ENCODE data around the gene PPFIA4.

The PPFIA4 gene

DNA sequence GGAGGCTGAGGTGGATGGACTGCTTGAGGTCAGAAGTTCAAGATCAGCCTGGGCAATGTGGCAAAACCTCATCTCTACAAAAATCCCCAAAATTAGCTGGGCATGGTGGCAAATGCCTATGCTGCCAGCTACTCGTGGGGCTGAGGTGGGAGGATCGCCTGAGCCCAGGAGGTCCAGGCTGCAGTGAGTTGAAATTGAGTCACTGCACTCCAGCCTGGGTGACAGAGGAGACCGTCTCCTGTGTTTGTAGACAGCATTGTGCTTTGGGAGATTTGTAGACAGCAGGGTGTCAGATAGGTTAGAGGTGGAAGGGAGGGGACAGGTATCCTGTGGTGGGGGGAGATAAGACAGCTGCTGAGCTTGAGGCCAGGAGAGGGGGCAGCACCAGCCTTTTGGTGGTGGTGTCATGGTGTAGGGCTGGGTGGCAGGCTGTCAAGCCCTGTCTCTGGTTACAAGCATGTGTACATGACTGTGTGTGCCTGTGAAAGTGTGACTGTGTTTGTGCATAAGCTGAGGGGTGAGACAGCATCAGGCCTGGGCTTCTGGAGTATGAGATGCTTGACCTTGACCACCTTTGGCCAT, 15.2 kb downstream of the PPFIA4 start:
- no peak for DNase-seq

DNA sequence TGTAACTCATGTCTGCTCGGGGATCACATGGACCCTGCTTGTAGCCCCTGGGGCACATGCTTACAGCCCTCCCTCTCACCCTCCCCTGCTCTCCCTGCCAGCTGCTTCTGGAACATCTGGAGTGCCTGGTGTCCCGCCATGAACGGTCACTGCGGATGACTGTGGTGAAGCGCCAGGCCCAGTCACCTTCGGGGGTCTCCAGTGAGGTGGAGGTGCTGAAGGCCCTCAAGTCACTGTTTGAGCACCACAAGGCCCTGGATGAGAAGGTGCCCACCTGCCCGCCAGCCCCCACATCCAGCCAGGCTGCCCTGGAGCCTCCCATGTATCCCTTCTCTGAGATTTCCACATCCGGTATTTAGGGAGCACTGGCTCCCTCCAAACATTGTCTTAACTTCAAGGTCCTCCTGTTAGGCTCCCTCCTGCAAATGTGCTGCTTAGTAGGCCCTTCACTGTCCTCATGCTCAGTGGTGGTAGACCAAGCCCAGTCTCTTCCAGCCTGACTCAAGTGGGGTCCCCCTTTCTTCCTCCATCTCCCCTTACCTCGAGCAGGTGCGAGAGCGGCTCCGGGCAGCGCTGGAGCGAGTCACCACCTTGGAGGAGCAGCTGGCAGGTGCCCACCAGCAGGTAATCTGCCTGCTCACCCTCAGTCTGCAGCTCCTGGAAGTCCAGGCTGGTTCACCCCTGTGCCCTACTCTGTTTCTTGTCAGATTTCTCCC, 17.7 kb downstream of the PPFIA4 start:
- DNase-seq, result no peak

DNA sequence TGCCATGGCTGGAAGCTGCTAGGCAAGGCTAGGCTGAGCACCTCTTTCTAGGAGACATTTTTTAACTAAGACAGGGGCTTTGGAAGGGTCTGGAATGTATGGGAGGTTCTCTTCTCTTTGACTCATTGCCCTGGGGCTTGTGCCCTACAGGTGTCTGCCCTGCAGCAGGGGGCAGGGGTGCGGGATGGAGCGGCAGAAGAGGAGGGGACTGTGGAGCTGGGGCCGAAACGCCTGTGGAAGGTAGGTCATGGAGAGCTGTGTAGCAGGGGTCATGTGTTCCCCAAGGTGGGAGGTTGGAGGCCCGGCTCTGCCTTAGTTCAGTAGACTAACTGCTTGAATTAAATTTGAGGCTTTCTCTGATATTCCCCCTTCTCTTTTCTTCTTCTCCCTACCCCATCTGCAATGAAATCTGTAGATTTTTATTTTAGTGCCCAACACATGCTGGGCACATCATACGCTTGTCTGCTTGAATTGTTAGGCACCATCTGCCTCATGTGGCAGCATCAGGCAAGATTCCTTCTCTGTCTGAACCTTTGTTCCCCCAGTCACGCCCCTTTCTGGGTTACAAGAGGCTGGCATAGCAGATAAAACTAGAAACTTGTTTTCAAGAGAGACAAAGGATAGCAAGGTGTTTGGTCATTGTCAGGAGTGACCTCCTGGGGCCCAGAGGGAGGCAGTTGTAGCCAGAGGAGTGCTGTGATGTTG, 18.4 kb downstream of the PPFIA4 start:
- no peak for DNase-seq

GRCh38 chr1:203045336-203045735, 19.0 kb downstream of the PPFIA4 start:
- DNase-seq, result no peak

GRCh38 chr1:203045821-203046594, 19.7 kb downstream of the PPFIA4 start:
- no peak for DNase-seq

DNA sequence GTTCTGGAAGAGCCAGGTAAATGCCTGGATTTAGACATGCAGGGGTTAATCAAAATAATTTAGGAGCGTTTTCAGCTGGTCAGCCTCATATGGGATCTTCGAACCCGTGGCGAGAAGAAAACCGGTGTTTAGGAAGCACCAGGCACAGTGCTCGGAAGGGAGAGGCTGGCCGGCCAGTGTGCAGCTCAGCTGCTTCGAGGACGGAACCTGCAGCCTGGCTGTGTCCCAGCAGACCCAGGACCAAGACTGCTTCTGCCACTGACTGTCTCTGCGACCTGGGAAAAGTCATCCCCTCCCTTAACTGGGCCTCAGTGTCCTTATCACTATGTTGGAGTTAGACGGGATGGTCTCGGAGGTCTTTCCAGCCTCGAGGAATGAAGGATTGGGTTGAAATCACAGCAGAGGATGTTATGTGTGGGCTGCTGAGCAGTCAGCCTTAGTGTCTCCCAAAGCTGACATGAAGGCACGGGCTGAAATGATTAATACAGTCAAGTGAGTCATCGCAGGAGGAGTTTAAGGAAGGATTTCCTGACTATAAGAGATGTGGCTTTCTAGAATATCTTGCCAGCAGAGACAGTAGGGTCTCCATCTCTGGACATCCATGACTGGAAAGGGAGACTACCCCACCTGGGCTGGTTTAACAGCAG, 20.8 kb downstream of the PPFIA4 start:
- DNase-seq, result no peak

GRCh38 chr1:203048086-203048485, 21.8 kb downstream of the PPFIA4 start:
- no peak for DNase-seq

- no peak for DNase-seq
Measured at GRCh38 chr1:203048555-203049051, 22.3 kb downstream of the PPFIA4 start.

DNA sequence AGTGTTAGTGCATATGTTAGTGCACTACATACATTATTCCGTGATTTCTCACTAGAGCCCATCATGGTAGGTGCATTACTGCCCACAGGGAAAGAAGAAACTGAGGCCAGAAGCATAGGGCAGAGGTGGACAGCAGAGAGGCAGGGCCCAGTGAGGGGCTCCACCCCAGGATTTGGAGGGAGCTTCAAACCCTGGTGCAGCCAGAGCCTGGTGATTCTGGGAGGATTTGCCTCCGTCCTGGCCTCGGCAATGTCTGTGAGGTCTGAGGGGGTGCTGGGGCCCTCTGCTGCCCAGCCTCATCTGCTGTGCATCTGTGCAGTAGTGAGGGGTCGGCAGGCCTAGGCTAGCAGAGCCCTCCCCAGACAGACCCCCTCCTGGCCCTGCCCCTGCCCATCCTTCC, 22.8 kb downstream of the PPFIA4 start:
- no peak for DNase-seq

DNA sequence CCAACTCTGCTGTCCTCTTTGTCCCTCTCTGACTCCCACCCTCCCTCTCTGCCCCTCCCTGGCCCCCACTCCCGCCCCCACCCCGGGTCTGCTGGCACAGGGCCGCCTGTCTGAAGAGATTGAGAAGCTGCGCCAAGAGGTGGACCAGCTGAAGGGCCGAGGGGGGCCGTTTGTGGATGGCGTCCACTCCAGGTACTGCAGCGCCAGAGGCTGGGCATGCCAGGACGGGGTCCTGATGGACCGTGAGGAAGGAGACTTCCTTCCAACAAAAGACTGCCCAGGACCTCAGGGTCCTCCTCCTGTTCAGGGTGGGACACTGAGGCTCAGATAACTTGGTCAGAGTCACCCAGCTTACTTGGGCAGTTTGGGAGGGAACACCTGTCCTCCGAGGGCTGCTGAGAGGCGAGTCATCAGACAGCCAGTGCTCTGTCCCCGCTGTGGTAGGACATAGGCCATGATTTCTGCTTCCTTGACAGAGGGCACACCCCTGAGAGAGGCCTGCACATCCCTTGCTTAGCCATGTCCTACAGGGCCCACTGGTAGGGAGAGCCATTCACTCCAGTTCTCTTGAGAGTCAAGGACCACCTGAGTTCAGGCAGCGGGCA, 23.4 kb downstream of the PPFIA4 start:
- DNase-seq, result no peak

GRCh38 chr1:203050826-203051225, 24.5 kb downstream of the PPFIA4 start:
- no peak for DNase-seq

DNA sequence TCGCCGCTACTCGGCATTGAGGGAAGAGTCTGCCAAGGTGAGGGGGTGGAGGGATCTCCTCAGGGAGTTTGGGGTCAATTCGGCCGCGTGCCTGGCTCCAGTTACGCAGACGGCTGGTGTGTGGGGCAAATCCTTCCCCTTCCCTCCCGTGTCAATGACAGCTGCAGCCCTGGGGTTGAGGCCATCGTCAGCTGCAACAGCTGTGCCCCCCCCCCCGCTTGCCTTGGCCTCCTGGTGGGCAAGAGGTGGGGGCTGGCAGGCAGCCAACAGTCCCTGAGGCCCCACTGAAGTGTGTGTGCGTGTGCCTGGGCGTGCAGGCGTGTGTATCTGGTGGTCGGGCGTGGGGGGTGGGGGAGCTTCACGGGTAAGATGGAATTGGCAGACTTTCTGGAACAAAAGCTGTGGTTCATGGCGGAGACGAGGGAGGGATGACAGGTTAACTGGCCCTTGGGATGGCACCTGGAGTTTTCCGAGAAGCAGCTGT, 25.6 kb downstream of the PPFIA4 start:
- DNase-seq, result no peak

DNA sequence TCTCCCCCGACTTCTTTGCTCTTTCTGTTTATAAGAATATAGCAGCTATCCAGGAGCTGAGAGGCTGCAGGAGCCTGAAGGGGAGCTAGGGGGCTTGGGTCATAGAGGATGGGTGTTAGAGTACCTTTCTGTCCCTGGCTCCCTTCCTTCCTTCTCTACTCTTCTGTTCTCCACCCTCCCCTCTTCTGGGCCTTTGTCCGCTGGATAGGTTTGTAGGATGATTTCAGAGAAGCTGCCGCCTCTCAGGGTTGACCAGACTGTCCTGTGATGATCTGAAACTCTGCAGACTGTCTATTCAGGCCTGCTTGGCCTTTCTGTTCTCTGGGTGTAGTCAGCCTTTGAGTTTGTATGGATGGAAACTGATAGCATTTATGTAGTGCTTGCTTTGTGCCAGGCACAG, 26.3 kb downstream of the PPFIA4 start:
- no peak for DNase-seq

- no peak for DNase-seq
Measured at GRCh38 chr1:203054184-203054583, 27.9 kb downstream of the PPFIA4 start.

GRCh38 chr1:203054642-203055041, 28.4 kb downstream of the PPFIA4 start:
- no peak for DNase-seq

DNA sequence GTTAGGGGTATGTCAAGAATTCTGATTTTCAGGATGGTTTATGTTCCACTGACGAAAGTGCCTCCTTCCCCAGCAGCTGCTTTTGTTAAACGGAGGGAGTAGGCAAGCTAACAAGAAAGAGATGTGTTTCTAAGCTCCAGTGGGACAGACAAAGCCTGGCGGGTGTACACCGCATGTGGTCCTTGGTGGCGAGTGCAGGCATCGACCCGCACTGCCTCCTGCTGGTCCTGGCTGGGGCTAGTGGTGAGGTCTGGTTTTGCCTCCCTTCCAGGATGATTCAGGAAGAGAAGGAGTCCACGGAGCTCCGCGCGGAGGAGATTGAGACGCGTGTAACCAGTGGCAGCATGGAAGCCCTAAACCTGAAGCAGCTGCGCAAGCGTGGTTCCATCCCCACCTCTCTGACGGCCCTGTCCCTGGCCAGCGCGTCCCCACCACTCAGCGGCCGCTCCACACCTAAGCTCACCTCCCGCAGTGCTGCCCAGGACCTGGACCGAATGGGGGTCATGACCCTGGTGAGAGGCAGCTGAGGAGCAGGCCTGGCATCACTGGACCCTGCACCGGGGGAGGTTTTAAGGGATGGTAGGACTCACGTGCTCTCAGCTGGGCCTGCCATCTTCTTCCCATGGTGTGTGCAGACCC, 29.0 kb downstream of the PPFIA4 start:
- no peak for DNase-seq

- DNase-seq, result no peak
Measured at GRCh38 chr1:203056012-203056411, 29.7 kb downstream of the PPFIA4 start.

GRCh38 chr1:203056516-203056915, 30.2 kb downstream of the PPFIA4 start:
- no peak for DNase-seq

- no peak for DNase-seq
Measured at GRCh38 chr1:203057911-203058675, 31.8 kb downstream of the PPFIA4 start.

- DNase-seq, result no peak
Measured at GRCh38 chr1:203058676-203058935, 32.3 kb downstream of the PPFIA4 start.

GRCh38 chr1:203059485-203059884, 33.2 kb downstream of the PPFIA4 start:
- DNase-seq, result no peak
